ENCODE measurements around the gene VANGL2. TPM values are rescaled to one million over a fixed set of nuclear protein-coding genes. Genes with fewer than 3 reads are reported as not detected.

The VANGL2 gene
- polyA plus RNA-seq, 3 donors, result 0.01 TPM; not detected in 2

DNA sequence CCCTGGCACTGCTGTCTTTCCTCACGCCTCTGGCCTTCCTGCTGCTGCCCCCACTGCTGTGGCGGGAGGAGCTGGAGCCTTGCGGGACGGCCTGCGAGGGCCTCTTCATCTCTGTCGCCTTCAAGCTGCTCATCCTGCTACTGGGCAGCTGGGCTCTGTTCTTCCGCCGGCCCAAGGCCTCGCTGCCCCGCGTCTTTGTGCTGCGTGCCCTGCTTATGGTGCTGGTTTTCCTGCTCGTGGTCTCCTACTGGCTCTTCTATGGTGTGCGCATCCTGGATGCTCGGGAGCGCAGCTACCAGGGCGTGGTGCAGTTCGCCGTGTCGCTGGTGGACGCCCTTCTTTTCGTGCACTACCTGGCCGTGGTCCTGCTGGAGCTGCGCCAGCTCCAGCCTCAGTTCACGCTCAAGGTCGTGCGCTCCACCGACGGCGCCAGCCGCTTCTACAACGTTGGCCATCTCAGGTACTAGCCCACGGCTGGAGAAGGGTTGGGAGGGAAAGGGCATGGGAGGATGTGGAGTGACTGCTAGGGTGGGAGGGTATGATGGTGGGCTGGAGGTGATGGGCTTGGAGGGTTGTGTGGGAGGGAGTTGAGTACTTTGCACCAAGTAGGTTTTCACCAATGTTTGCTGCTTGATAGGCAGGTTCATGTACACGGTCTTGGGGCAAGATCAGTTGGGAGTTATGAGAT is 18.9 kb downstream of the VANGL2 start:
- H3K4me1 ChIP-seq (ENCODE audit: control insufficient read depth in 1 of 2, insufficient read depth in 2 of 2, low read length in 2 of 2), result no peaks in the 10 kb centered on the region
- no peaks in the 10 kb centered on the region for H3K9me3 ChIP-seq (replicated peaks in 1 of 2; ENCODE audit: control insufficient read depth in 1 of 2, insufficient read depth in 1 of 2, low read length in 2 of 2)
- H3K9ac ChIP-seq (ENCODE audit: insufficient read depth, low read length, poor library complexity, severe bottlenecking), result no peak overlapping the region
- 93% methylated on average over 29 of the region's 34 CpGs for WGBS (ENCODE audit: insufficient coverage)
- no peaks in the 10 kb centered on the region for H3K27me3 ChIP-seq (ENCODE audit: control insufficient read depth in 2 of 2, insufficient read depth in 2 of 2, low read length in 2 of 2)
- Mint-ChIP-seq H3K27ac (peak overlapping the region in 1 of 7 donors; percentile 34), H3K4me3 (no peak overlapping the region), H3K36me3 (no peaks in the 10 kb centered on the region), H3K4me1 (peaks cover 3% of the 10 kb centered on the region), H3K27me3 (ENCODE audit: low read depth in 3 of 3) (peaks cover 0 to 3% (median 3%) of the 10 kb centered on the region in 3 donors), H3K9me3 (no peaks in the 10 kb centered on the region)
- intact Hi-C loops (cut with micrococcal nuclease), result no loop called here
- no peak for DNase-seq
- TF ChIP-seq, protein P1, sequence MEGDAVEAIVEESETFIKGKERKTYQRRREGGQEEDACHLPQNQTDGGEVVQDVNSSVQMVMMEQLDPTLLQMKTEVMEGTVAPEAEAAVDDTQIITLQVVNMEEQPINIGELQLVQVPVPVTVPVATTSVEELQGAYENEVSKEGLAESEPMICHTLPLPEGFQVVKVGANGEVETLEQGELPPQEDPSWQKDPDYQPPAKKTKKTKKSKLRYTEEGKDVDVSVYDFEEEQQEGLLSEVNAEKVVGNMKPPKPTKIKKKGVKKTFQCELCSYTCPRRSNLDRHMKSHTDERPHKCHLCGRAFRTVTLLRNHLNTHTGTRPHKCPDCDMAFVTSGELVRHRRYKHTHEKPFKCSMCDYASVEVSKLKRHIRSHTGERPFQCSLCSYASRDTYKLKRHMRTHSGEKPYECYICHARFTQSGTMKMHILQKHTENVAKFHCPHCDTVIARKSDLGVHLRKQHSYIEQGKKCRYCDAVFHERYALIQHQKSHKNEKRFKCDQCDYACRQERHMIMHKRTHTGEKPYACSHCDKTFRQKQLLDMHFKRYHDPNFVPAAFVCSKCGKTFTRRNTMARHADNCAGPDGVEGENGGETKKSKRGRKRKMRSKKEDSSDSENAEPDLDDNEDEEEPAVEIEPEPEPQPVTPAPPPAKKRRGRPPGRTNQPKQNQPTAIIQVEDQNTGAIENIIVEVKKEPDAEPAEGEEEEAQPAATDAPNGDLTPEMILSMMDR (IDR thresholded peaks at IDR 0.05), result no peak
- no peaks in the 10 kb centered on the region for H4K20me1 ChIP-seq (ENCODE audit: insufficient read depth, low read length)
- H2AFZ ChIP-seq (ENCODE audit: insufficient read depth, low read depth, low read length, poor library complexity, severe bottlenecking), result no peak overlapping the region
- H3K36me3 ChIP-seq (replicated peaks in 1 of 2; ENCODE audit: control insufficient read depth in 1 of 2, insufficient read depth in 2 of 2, low read length in 2 of 2), result no peaks in the 10 kb centered on the region
- H3K4me3 ChIP-seq (replicated peaks in 1 of 3; ENCODE audit: low read depth in 2 of 3, low read length in 3 of 3), result no peak overlapping the region
- no peaks in the 10 kb centered on the region for H3K79me2 ChIP-seq (ENCODE audit: insufficient read depth, low read length)
- no peak overlapping the region for H3K27ac ChIP-seq (ENCODE audit: low read depth in 1 of 2, low read length in 2 of 2)
- H3K4me2 ChIP-seq (replicated peaks; ENCODE audit: extremely low read depth, low read length, poor library complexity, severe bottlenecking), result no peak overlapping the region

DNA sequence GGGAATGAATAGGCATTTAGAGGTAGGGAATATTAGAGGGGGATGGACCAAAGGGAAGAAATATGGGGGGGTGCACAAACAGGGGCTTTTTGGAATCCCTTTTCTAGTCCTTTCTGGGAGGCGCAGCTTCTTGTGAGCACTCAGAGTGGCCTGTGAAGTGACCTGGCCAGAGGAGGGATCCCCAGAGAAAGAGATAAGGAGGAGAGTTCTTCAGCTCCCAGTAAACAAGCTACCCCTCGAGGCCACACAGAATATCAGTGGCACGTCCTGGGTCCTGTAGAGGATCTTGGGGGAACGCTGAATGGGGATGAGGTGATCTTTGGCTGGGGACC is 19.4 kb downstream of the VANGL2 start:
- Mint-ChIP-seq H3K36me3 (no peaks in the 10 kb centered on the region), H3K4me1 (peaks cover 3% of the 10 kb centered on the region), H3K27me3 (ENCODE audit: low read depth in 3 of 3) (peaks cover 0 to 4% (median 3%) of the 10 kb centered on the region in 3 donors), H3K27ac (no peak overlapping the region), H3K4me3 (no peak overlapping the region), H3K9me3 (no peaks in the 10 kb centered on the region)
- Histone ChIP-seq H3K4me1 (ENCODE audit: control insufficient read depth in 1 of 2, insufficient read depth in 2 of 2, low read length in 2 of 2) (no peaks in the 10 kb centered on the region), H3K36me3 (replicated peaks in 1 of 2; ENCODE audit: control insufficient read depth in 1 of 2, insufficient read depth in 2 of 2, low read length in 2 of 2) (no peaks in the 10 kb centered on the region), H3K27me3 (ENCODE audit: control insufficient read depth in 2 of 2, insufficient read depth in 2 of 2, low read length in 2 of 2) (no peaks in the 10 kb centered on the region), H3K27ac (ENCODE audit: low read depth in 1 of 2, low read length in 2 of 2) (no peak overlapping the region), H3K4me2 (replicated peaks; ENCODE audit: extremely low read depth, low read length, poor library complexity, severe bottlenecking) (no peak overlapping the region), H3K4me3 (replicated peaks in 1 of 3; ENCODE audit: low read depth in 2 of 3, low read length in 3 of 3) (no peak overlapping the region), H3K9me3 (replicated peaks in 1 of 2; ENCODE audit: control insufficient read depth in 1 of 2, insufficient read depth in 1 of 2, low read length in 2 of 2) (no peaks in the 10 kb centered on the region), H4K20me1 (ENCODE audit: insufficient read depth, low read length) (no peaks in the 10 kb centered on the region), H2AFZ (ENCODE audit: insufficient read depth, low read depth, low read length, poor library complexity, severe bottlenecking) (no peak overlapping the region), H3K9ac (ENCODE audit: insufficient read depth, low read length, poor library complexity, severe bottlenecking) (no peak overlapping the region), H3K79me2 (ENCODE audit: insufficient read depth, low read length) (no peaks in the 10 kb centered on the region)
- 77% methylated on average over 2 of the region's 4 CpGs for WGBS (ENCODE audit: insufficient coverage)
- DNase-seq, result no peak
- intact Hi-C loops (cut with micrococcal nuclease), result no loop called here
- TF ChIP-seq, protein P1 (IDR thresholded peaks at IDR 0.05), result no peak
